Measurements from ENCODE around the gene SHB.
"Not testable (repeated sequence)": the region's sequence is repeated elsewhere in the genome, so short reads cannot be mapped to it uniquely, and the experiment has no call there.

SHB gene

DNA sequence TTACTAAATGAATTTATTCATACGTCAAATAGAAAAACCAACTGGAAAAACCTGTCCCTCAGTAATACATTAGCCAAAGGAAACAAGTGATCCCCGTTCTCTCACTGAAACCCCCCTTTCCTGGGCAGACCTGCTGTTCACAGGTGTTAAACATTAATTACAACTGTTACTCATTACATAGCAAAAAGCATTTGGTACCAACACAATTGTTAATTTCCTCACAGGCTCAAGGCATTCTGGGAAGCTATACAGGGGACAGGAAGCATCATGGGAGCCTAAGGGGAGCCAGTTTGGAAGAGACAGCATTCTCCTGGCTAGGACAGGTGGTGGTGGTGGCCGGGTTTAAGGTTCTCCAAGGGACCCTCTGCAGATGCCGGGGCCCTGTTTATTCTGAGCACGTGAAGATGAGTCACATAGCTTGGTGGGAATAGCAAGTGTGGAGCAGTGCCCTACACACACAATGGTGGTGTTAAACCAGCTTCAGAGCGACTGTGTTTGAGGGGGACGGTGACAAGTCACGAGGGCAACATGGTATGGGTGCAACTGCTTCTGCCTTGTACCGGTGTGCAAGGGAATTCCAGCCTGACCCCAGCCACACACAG, 102.5 kb downstream of the SHB start:
- DNase-seq, result no peak

DNA sequence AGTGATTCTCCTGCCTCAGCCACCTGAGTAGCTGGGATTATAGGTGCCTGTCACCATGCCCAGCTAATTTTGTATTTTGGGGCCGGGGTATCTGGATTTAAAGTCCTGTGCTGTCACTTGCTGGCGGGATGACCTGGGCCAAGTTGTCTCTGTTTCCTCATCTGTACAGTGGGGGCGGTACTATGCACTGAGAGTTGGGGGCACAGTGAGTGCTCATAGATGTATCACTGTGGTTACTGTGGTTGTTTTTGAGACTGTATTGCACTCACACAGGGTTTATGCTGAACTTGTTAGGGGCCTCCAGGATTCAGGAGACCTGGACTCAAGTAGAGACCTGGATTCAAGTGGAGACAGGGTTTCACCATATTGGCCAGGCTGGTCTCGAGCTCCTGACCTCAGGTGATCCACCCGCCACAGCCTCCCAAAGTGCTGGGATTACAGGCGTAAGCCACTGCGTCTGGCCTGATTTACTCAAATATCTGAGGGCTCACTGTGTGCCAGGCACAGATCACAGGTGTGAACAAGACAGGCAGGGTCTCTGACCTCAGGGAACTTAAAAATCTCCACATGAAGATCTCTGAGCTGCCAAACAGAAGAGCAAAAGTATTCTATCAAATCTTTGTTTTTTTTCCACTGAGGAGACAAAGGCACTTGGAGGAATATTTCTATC, 103.2 kb downstream of the SHB start:
- DNase-seq, result not testable (repeated sequence)

DNA sequence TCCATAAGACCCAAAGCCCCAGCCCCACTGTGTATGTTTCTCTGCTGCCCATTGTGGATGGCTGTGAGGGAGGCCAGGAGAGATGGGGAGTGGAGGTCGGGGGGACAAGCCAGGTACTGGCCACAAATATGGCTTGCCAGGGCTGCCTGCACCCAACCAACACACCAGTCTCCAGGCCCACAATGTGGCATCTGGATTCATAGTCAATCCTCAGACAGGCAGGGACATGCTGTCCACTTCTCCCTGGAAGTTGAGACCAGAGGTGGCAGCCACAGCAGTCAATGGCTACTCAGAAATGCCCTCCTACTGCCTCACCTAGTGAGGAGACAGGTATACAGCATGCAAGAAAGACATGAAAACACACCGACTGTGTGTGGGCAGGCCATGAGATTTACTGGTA, 103.9 kb downstream of the SHB start:
- no peak for DNase-seq

DNA sequence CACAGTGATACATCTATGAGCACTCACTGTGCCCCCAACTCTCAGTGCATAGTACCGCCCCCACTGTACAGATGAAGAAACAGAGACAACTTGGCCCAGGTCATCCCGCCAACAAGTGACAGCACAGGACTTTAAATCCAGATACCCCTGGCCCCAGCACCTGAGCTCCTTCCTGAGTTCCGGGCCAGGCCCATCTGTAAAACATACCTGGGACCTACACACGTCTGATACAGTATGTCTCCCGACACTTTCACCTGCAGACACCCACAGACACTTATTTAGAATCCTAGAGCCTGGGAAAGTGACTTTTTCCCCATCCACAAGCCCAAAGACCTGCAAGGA, 104.3 kb downstream of the SHB start:
- no peak for DNase-seq

DNA sequence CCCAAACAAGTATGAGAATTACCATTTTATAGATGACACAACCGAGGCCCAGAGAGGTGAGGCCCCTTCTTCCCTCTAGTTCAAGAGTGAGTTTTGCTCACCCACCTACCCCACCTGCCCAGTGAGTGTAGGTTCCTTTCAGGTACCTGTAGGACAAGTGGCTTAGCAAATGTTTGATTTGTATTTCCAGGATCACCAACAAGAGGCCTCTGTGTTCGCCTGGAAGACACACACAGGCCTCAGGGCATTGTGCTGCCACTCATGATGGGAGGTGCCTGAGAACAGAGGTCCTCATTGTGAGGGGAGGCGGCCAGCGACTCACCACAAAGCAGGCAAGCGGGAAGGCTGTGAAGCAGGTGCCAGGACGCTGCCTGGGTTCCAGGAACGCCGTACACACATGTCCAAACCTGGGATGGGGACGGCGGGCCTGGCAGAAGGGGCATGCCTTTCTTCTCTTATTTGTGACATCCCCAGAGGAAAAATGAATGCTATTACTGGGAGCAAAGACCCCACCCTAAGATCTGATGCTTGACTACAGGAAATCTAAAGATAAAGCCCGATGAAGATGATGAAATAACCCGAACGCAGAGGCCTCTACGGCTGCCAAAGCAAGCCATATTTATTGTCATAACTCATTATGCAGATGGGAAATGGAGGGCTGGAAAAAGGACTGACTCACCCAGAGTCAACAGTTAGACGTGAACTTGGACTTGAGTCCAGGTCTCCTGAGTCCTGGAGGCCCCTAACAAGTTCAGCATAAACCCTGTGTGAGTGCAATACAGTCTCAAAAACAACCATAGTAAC, 104.9 kb downstream of the SHB start:
- DNase-seq, result peak; percentile 19

DNA sequence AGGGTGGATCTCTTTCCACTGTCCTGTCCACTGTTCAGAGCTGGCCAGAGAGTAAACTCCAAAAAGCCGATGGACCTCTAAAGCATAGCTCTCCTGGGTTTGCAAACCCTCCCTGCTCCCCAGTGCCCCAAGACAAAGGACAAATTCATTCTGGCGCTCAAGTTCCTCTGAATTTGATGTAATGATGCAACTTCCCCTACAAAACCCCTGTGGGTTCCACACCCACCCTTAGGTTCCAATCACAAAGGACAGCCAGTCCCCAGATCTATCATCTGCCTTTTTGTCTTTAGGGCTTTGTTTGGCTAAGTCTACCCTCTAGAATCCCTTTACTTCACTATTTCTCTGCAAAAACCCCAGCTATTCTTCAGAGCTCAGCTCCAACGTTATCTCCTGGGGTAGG, 107.7 kb downstream of the SHB start:
- no peak for DNase-seq

DNA sequence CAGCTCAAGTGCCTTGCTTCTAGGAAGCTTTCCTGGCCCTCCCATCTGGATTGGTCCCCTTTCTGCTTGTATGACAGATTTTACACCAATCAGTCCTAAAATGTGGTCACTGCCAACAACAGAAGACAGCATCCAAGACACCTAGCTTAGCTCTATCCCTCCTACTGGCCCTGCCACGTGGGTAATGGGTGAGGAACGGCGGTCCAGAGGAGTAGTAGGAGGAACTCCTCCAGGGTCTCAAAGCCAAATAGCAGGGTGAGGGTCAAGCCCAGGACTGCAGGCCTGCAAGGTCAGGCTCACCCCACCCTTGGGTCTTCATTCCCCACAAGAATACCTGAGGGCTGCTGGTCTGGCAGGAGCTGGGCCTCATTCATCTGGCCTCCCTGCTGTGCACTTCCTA, 108.4 kb downstream of the SHB start:
- no peak for DNase-seq

DNA sequence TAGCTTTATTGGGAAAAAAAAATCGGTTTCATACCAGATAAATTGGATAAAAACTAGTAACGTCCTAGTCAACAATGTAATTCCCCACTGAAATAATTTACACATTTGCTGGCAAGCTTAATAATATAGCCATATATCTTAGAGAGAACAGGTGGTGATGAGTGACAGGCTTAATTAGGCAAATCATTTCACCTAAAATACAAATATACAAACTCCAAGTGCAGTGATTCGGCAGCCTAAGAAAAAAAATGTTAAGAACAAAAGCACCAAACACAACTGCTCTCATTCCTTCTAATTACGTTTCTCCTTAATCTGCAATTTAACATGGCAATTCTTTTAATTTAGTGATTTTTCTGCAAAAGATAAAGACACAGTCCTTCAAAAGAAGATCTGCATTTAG, 109.1 kb downstream of the SHB start:
- no peak for DNase-seq

DNA sequence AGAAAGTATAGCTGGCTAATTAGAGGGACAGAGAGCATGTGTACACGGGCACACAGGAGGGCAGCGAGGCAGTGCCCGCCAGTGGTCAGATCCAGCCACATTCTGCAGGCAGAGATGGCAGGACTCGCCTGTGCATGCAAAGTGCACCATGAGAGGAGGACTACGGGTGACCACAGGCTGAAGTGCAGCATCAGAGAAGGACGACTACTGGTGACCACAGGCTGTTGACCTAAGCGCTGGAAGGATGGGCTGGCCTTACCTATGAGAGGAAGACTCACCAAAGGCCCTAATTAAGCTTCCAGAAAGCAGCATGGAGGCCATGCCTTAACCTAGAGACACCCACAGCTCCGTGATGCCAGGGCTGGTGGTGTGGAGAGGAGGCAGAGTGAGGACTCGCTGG, 110.9 kb downstream of the SHB start:
- no peak for DNase-seq

DNA sequence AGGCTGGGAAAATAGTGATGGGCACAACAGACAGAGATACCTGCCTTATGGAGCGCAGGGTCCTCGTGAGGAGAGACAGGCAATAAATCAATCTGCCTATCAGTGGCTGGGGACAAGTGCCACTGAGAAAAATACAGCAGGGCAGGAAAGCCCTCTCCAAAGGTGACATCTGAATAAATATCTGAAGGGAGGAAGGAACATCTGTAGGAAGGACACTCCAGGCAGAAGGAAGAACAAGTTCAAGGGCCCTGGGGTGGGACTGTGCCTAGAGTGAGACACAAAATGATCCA, 111.4 kb downstream of the SHB start:
- no peak for DNase-seq

DNA sequence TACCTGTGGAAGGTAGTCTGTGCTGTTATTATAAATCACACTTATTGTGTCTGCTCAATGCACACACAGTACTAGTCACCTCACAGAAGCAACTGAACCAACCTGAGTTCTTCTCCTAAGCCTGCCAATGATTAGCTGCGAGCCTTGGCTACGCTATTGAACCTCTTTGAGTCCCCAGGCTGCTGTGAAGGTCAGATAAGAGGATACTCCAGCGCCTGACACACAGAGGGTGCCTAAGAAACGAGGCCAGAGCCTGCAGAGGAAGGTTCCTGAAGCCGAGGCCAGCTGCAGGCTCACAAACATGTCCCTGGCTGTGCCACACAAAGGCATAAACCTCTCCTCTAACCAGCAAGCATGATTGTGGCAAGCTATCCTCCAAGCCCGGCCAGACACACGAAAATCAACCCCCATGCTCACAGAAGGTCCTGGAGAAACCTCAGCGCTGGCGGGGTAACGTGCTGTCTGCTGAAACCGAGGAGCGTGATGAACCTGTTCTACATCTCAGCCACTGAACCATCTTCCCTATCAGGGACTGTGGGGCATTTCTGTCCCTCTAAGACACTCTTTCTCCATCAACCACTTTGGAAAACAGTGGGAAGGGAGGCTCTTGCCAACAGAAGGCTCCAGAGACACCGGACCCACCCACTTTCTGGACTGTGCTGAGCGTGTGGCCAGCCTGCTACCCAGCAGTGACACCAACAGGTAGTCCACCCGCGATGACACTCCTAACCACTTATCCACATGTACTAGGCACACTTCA, 111.9 kb downstream of the SHB start:
- no peak for DNase-seq

DNA sequence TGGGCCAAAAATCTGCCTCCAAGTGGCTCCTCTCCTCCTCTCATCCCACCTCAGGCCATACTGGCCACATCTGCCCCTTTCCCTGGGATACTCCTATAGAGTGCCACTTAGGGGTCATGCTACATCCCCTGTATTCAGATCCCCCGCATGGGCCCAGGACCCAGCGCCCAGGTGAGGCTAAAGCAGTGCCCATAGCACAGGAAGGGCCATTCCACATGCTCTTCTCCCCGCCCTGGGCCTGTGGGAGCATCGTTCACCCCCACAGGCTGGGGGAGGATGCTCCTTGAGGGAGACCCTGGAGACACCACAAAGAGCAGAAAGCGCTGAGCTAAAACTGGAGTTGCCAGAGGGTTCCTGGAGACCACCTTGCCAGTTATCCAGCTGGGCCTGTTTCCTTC, 112.6 kb downstream of the SHB start:
- no peak for DNase-seq

DNA sequence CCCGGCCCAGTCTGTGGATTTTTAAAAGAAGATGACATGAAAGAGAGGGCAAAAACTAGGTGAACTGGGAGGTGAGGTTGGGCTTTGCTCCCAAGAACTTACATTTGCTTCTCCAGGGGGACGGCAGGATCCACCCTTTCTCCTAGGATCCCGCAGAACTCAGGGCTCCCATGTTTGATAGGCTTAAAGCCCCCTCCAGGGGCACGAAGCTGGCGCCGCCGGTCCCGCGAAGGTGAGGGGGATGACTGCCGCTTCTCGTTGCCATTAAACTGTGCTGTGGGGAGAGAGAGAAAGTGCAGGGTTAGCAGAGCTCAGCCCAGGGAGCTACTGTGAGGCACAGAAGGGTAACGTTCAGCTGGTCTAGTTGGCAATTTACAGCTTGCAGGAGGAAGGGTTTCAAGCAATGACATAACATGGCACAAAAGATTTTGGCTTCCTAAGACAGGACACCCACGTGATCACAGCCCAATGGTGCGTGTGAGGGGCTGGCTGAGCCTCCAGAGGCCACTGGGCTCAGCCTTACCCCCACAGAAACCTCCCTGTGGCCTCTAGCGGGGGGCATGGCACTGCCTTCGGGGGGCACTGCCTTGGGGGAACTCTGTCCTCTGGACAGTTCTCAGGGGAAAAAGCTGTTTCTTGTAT, 113.1 kb downstream of the SHB start:
- no peak for DNase-seq

DNA sequence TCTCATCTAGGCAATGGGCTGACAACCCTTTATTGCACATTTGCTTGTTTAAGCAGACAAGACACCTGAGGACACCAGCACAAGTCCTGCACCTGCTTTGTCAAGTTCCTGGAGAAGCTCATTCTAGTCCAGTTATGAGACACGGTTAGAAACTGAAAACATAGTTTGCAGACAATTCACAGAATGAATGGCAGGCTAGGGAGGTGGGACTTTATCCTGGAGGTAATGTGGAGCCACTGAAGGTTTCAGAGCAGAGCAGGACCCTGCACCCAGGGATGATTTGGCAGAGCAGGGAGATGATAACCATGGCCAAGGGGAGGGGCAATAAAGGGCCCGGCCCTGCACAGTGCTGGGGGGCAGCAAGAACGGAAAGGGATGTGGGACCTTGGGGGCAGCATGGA, 114.4 kb downstream of the SHB start:
- no peak for DNase-seq

DNA sequence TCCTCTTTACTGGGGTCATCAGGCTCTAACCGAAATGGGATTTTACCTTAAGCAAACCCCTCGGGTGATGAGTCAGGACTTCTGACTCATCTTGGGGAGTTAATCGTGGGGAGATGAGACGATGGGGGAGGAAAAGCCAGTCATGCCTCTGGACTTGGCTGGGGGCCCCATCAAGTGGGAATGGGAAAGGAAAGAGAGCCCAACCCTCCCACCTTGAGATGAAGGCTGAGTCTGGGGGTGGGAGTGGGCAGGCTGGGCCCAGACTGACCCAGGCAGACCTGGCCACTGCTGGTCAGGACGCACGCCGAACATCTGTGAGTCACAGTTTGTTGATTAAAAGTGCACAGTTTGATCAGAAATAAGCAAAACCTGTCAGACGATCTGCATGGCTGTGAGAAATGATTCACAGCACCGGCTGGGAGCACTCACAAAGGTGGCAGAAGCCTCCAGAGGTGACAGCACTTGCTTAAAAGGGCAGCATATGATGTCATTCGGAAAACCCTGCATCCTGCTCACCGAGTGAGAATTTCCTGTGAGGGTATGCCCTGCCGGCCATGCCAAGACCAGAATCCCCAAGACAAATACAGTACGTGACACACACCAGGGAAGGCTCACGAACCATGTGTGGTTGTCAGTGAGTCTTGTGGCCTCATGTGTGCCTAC, 115.1 kb downstream of the SHB start:
- DNase-seq, result no peak

DNA sequence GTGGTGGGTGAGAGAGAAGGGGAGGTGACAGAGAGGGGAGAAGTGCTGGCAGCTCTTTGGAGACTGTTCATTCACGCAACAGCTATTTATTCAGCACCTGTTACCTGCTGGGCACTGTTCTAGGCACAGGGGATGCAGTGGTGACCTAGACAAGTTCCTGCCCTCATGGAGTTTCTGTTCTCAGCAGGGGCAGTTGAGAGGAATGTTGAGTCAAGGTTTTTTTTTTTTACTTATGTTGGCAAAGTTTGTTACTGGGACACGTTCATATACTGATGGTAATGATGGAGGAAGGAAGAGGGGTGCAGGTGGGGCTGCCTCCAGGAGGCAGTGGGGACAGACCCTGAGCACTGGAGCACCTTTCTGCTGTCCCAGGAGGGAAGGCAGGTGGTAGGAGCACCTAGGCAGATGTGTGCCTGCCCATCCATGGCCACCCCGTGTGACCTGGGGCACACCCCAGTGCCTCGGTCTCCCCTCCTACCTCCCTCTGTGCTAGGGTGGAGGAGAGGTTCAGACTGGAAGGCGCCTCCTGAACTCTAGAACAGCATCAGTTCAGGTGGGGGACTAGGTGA, 115.7 kb downstream of the SHB start:
- DNase-seq, result no peak

DNA sequence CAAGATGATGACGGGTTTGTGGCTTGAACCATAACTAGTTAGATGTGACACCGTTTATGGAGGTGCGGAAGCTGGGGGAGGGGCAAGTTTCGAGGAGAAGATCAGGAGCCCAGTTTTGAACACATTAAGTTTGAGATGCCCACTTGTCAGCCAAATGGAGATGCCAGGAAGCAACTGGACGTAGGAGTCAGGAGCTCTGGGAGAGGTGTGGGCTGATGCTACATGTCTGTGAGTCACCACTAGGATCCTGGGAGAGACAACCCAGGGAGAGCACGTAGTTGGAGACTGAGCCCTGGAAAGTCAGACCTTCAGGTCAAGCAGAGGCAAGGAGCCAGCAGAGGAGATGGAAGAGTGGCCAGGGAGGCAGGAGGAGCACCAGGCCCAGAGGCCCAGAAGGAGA, 116.3 kb downstream of the SHB start:
- no peak for DNase-seq

DNA sequence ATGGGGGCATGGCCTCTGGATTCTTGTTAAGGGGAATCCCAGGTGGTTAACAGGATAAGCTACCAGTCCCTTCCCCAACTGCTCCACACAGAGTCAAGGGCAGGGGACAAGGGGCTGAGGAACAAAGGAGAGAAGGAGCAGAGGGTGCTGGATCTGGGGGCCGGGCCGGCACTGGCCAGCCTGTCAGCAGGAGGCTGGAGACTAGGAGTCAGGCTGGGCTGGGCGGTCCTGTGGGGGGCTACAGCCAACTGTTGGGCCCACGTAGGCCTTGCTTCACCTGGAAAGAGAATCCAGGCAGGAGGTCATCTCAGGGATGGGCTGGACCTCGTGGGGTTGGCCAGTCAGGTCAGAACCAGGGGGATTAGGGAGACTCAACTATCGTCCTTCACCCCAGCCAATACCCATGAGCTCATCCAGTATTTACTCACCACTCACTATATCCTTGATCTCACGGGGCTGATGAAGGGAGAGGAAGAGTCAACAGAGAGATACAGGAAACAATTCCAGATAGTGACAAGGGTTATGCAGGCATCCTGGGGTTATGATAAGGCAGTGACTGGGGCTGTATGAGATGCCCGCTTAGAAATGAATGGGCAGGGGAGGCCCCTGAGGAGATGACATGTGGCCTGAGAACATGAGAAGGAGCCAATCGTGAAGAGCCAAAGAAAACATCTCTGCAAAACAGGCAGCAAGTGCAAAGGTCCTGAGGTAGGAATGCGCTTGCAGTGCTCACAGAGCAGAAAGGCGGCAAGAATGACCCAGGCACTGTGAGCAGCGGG, 117.2 kb downstream of the SHB start:
- no peak for DNase-seq

DNA sequence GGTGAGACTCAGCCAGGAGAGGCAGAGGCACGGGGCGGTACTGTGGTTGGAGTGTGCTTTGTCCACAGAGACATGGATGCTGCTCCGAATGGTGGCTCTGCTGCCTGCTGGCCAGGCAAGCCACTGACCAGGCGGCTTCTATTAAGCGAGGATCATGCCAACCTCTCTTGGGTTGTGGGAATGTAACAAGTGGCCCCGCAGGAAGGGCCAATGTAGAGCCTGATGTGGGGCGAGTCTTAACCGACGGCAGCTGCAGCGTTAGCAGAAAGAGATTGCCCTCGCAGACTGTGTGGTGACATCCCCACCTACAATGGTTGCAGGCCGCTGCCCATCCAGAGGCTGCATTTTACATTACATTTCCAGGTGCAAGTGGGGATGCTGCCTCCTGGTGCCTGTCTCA, 118.5 kb downstream of the SHB start:
- no peak for DNase-seq

DNA sequence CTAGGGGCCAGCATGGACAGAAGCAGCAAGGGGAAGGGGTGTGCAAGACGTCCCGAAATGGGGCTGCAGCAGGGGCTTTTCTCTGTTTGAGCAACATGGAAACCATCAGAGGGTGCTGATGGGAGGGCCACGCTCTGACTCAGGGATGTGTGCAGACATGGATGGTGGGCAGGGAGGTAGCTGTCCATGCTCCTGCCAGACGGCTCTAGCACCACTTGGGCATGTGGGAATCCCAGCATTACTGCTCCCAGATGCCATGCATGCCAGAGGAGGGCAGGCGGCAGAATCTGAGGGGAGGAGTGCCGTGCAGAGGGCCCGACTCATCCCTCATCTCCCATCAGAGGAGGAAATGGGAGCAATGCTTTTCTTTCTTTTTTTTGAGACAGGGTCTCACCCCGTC, 119.5 kb downstream of the SHB start:
- no peak for DNase-seq

DNA sequence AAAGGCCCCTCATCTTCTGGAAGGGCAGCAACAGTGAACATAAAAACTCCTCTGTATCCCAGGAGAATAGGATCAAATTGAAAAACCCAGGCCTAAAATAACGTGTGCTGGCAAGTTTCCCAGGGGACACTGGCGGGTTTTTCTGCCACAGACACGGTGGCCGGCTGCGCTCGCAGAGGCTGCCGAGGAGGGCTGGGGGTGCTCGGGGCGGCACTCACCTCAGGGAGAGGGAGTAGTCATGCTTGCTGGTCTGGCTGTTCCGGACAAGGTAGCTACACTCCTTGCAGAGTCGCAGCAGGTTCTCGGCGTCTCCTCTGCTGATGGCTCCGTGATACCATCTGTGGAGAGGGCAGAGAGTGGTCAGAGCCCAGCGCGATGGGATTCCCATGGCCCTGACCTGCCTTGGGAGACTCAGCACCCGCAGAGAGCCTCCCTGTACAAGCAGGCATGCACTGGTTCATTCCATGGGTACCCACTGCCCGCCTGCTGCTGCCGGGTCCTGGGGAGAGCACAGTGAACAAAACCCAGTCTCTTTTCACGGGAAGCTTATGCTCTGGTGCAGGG, 120.5 kb downstream of the SHB start:
- DNase-seq, result no peak
